Activated CD4-positive, alpha-beta T cell treated with anti-CD3 and anti-CD28 coated beads, Interleukin-2, amount 50 U/mL, for 24 hours (primary cell): Measurements from ENCODE around the gene ADAT3.

ENCODE experiments used
- DNase-seq, 2 donors: peaks; one replicate each; pipeline ENCODE4 v3.0.0-alpha.2; 2020; ENCODE audit warnings: low read depth in 1 of 2, low spot score in 1 of 2

Gene ADAT3

DNA sequence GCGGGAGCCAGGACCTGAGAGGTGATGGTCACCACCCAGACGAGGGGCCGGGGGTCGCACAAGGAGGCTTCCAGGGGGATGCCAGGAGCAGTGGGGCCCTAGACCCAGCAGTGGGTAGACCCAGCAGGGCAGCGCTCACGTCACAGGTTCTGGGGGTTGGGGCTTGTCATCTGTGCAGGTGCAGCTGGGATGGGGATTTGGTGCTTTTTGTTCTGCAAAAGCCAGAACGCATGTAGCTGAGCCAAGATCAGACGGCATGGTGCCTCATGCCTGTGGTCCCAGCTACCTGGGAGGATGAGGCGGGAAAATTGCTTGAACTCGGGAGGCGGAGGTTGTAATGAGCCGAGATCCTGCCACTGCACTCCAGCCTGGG lies 50.9 kb downstream of the ADAT3 start:
- no peak for DNase-seq

DNA sequence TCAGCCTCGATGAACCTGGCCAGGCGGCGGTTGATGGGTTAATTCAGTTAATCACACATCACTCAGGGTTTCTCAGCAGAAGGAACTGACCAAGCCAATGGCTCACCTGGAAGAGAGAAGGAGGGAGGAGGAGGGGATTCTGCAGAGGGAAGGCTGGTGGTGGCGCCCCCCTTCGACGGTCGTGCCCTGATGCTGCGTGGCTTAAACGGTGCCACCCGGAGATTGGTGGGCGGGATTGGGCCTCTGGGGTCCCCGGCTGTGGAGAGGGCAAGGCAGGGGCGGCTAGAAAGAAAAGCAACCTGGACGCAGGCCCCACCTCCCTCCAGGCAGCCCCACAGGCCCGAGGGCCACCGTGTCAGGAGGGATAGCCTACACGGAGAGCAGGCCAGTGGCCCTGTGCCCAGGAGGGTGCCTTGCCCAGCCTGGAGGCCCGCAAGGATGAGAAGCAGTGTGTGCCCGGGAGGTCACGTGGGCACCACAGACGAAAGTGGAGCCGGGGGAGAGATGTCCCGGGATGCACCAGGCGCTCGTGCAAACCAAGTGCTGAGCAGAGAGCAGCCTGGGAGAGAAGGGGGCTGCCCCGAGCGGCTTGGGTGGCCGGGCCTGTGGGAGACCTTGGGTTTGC lies 51.8 kb downstream of the ADAT3 start:
- DNase-seq, result no peak

DNA sequence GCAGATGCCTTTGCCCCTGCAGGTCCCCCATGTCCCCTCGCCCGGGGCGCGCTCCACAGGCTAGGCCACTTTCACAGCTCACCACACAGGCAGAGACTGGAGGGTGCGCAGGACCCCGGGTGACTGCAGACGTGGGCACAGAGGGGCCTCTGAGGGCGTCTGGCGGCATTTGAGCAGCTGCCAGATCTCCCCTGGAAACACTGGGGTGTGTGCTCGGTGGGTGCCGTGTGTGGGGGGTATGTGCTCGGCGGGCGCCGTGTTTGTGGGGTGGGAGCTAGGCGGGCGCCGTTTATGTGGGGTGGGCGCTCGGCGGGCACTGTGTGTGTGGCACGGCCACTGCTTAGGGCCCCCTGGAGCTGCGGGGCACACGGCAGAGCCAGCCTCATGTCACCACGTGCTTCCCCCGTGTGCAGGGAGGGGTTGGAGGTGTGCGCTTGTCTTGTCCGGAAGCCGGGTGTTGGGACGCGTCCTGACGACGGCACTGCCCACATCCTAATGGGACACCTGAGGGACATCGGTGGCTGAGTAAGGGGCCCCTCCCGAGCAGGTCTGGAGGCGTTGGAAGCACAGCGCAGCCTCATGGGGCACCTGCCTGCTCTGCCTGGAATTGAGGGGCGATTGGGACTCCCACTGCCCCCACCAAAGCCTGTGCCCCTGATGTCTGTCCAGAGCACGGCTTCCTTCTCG lies 52.5 kb downstream of the ADAT3 start:
- DNase-seq, result no peak

DNA sequence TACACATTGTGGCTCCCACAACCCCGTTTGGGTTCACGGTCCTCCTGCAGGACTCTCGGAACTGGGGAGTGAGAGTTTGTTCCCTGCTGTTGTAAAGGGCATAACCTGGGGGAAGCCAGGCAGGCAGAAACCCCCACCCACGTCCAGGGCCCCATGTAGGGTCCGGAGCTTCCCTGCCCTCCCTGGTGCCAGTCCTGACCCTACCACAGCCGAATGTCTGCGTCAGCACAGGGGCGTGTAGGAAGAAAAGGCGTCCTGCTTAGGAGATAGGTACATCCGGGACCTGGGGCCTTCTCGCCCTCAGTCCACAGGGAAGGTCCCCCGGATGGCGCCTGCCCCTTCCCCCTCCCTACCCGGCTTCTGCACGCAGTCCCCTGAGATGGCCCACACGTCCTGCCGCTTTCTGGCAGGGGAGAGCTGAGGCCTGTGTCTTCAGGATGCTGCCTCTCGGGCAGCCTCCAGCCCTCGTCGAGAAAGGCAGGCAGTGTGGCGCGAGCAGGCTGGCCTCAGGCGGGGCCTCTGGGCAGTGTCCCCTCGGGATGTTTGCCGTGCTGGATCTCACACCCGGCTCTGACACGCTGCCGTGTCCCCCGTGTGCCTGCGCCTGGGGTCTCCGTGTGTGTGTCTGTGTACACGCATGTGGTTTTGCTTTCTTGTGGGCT lies 54.9 kb downstream of the ADAT3 start:
- no peak for DNase-seq

DNA sequence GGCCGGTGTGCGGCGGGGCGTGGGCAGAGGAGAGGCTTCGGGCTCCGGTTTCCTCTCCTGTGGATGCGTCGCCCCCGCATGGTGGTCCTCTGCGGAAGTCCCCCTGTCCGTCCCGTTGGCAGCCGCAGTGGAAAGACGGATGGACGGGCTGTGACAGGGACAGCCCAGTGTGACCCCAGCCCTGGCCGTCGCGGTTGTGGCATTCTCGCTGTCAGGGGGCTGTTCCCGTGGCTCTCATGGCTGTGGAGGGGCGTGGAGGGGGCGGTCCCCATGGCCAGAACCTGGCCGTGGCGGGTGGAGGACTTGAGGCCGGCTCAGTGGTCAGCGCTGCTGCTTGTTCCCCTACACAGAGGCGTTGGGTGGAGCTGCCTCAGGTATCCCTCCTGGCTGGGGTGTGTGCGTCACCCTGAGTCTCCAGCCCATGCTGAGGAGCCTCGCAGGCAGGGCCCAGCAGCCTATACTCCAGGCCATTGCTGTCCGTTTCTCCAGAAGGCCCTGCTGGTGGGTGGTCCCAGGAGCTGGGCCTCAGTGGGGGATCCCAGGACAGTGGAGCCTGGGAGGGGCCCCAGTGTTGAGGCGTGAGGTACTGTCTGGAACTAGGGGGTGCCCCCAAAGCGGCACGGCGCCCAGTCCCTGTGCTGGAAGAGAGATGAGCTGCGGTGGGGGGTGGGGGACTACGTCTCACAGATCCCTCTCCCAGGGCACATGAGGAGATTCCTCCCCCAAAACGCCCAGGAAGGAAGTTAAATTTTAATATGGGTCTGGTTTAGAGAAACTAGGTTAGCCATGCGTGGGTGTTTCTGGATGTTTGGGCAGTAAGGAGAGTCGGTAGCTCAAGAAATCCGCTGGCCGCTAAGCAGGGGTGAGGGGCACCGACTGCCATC lies 56.0 kb downstream of the ADAT3 start:
- DNase-seq, result no peak

DNA sequence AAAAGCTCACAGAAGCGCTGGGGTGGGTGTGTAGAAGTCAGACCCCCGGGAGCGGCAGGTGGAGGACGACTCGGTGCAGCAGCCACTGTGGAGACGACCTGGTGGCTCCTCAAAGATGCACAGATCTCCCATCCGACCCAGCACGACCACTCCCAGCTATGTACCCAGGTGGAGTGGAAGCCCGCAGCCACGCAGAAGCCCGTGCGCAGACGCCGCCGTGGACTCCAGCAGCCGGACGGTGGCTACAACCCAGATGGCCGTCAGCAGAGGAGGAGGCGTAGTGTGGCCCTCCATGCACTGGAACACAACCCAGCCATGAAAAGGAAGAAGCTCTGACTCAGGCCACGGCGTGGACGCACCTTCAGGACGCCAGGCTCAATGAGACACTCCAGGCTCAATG lies 57.5 kb downstream of the ADAT3 start:
- DNase-seq, result no peak
